Right kidney (tissue), 1 donor: ENCODE measurements around the gene NRG3.
"Not testable (repeated sequence)": the region's sequence is repeated elsewhere in the genome, so short reads cannot be mapped to it uniquely, and the experiment has no call there.

ENCODE experiments used
- DNase-seq: peaks from one replicate; pipeline ENCODE4 v3.0.0-alpha.2; 2016

NRG3 gene

GRCh38 chr10:82591421-82591820 is 716.4 kb downstream of the NRG3 start:
- DNase-seq, result no peak

GRCh38 chr10:82597840-82598239 is 722.8 kb downstream of the NRG3 start:
- no peak for DNase-seq

GRCh38 chr10:82609845-82610244 is 734.9 kb downstream of the NRG3 start:
- no peak for DNase-seq

GRCh38 chr10:82618007-82618406 is 743.0 kb downstream of the NRG3 start:
- no peak for DNase-seq

GRCh38 chr10:82621680-82622079 is 746.7 kb downstream of the NRG3 start:
- no peak for DNase-seq

- no peak for DNase-seq
These were observed 747.5 kb downstream of the NRG3 start for GRCh38 chr10:82622479-82622878.

- no peak for DNase-seq
These were observed 750.7 kb downstream of the NRG3 start for GRCh38 chr10:82625512-82626189.

- DNase-seq, result no peak
These were observed 753.4 kb downstream of the NRG3 start for GRCh38 chr10:82628373-82628772.

- DNase-seq, result no peak
These were observed 768.1 kb downstream of the NRG3 start for GRCh38 chr10:82643076-82643475.

GRCh38 chr10:82643601-82644000 is 768.6 kb downstream of the NRG3 start:
- no peak for DNase-seq

GRCh38 chr10:82645221-82645620 is 770.2 kb downstream of the NRG3 start:
- no peak for DNase-seq

- DNase-seq, result no peak
These were observed 778.5 kb downstream of the NRG3 start for GRCh38 chr10:82653244-82654155.

GRCh38 chr10:82660205-82660604 is 785.2 kb downstream of the NRG3 start:
- no peak for DNase-seq

- DNase-seq, result no peak
These were observed 786.0 kb downstream of the NRG3 start for GRCh38 chr10:82660986-82661385.

- DNase-seq, result no peak
These were observed 786.7 kb downstream of the NRG3 start for GRCh38 chr10:82661701-82662100.

GRCh38 chr10:82668221-82668895 is 793.4 kb downstream of the NRG3 start:
- no peak for DNase-seq

GRCh38 chr10:82674036-82674435 is 799.0 kb downstream of the NRG3 start:
- DNase-seq, result no peak

- DNase-seq, result not testable (repeated sequence)
These were observed 802.9 kb downstream of the NRG3 start for GRCh38 chr10:82677932-82678331.

- not testable (repeated sequence) for DNase-seq
These were observed 803.5 kb downstream of the NRG3 start for GRCh38 chr10:82678451-82678850.

- DNase-seq, result no peak
These were observed 805.6 kb downstream of the NRG3 start for GRCh38 chr10:82680608-82681007.

- DNase-seq, result no peak
These were observed 809.0 kb downstream of the NRG3 start for GRCh38 chr10:82683945-82684344.

GRCh38 chr10:82685087-82685486 is 810.1 kb downstream of the NRG3 start:
- no peak for DNase-seq

- DNase-seq, result no peak
These were observed 816.2 kb downstream of the NRG3 start for GRCh38 chr10:82691211-82691610.
